ENCODE measurements around the gene LAGE3.

LAGE3 gene, protein sequence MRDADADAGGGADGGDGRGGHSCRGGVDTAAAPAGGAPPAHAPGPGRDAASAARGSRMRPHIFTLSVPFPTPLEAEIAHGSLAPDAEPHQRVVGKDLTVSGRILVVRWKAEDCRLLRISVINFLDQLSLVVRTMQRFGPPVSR

GRCh38 chrX:154478728-154479622, at the start of gene LAGE3:
Gene LAGE3, minus strand, starts transcription at chrX:154479281. Its CDS starts 366 bp downstream, at chrX:154478915.
- peak; percentile 95 for DNase-seq
- peak within 1 kb of the TSS; percentile 82 for H3K4me3 Mint-ChIP-seq
- peaks cover 3% of the 10 kb centered on the region for H3K36me3 Mint-ChIP-seq (ENCODE audit: low read depth)
- H3K9me3 Mint-ChIP-seq, result no peaks in the 10 kb centered on the region
- H3K27me3 Mint-ChIP-seq, result no peaks in the 10 kb centered on the region
- peak within 1 kb of the TSS; percentile 93 for H3K27ac Mint-ChIP-seq
- peak; percentile 94 for ATAC-seq
- H3K4me1 Mint-ChIP-seq, result peaks cover 24% of the 10 kb centered on the region

DNA sequence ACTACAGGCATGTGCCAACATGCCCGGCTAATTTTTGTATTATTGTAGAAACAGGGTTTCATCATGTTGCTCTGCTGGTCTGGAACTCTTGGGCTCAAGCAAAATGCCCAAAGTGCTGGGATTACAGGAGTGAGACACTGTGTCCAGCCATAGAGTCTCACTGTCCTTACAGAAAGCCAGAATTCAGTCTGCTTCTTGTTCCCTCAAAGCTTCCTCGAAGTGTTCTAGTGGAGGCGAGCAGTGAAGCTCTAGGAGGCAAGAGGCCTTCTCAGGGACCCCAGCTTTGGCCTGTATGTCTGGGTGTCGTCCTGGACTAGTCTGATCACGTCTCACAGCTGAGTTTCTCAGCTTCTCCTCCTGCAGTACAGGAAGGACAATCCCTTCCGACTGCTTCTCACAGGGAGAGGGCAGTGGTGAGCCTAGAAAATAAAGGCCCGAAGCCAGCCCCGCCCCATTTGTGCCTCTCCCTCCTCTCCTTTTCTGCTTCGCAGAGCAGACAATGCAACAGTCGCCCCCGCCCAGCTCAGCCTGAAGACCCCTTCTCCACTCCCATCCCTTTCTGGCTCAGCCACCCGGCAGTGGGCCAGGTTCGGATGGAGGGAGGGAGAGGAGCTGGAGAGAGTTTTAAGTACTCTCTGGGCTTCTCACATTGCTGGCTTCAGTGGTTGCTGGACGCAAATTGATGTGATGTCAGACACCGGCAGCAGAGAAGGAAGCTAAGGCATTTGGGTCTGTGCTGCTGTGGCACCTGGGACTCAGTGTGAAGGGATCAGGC, 48.0 kb upstream of the LAGE3 start:
- DNase-seq (peak; percentile 63), ATAC-seq (peak; percentile 89)
- Mint-ChIP-seq H3K36me3 (ENCODE audit: low read depth) (no peaks in the 10 kb centered on the region), H3K4me3 (no peak overlapping the region), H3K27ac (no peak overlapping the region), H3K9me3 (no peaks in the 10 kb centered on the region), H3K4me1 (peaks cover 18% of the 10 kb centered on the region), H3K27me3 (no peaks in the 10 kb centered on the region)

DNA sequence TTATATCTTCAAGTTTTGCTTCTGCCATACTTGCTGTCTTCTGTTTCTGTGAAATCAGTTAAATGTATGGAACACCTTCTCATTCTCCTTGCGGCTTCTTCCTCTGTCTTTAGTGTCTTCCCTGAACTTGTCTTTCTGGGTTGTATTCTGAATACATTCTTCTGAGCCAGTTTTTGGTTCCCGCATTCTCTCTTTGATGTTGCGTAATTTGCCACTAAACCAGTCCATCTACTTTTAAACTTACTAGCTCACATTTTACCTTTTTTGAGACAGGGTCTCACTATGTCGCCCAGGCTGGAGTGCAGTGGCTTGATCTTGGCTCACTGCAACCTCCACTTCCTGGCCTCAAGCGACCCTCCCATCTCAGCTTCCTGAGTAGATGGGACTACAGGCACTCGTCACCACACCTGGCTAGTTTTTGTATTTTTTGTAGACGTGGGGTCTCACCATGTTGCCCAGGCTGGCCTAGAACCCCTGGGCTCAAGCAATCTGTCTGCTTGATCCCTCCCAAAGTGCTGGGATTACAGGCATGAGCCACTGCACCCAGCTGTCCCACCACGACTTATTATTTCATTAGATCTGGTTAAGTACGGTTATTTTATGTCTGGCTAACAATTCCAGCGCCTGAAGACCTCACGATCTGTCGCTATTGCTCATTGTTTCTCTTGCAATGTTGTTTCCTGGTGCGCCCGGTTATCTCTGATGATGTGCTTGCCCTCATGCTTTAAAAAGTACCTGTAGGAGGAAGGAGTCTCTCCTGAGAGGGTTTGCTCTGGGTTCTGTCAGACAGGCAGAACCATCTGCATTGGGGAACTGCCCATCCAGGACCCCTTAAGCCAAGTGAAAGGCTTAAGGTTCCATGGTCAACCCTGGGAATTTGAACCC, 46.8 kb upstream of the LAGE3 start:
- DNase-seq, result no peak
- Mint-ChIP-seq H3K27ac (no peak overlapping the region), H3K9me3 (no peaks in the 10 kb centered on the region)

DNA sequence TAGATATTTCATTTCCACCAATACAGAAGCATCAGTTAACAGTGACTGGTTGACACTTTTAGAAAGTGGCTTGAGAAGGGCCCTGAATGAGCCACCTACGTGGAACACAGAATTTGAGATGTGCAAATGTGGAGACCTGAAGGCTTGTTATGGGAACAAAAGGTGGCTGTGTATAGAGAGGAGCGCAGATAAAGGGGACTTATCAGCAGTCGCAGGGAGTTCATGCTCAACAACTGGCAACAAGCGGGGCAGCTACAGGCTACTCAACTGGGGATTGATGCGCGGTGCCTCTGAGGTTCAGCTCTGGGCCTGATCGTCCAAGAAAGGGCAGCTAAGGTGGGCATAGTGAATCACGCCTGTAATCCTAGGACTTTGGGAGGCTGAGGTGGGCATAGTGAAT, 40.3 kb upstream of the LAGE3 start:
- no peak overlapping the region for H3K4me3 Mint-ChIP-seq
- H3K27me3 Mint-ChIP-seq, result no peaks in the 10 kb centered on the region
- H3K9me3 Mint-ChIP-seq, result no peaks in the 10 kb centered on the region
- peaks cover 5% of the 10 kb centered on the region for H3K36me3 Mint-ChIP-seq (ENCODE audit: low read depth)
- H3K4me1 Mint-ChIP-seq, result peaks cover 8% of the 10 kb centered on the region
- DNase-seq (no peak), ATAC-seq (no peak)
- H3K27ac Mint-ChIP-seq, result no peak overlapping the region

More for the DNA sequence above, 46.8 kb upstream of the LAGE3 start:
- no peak overlapping the region for H3K4me3 Mint-ChIP-seq
- ATAC-seq, result no peak
- no peaks in the 10 kb centered on the region for H3K36me3 Mint-ChIP-seq (ENCODE audit: low read depth)
- H3K27me3 Mint-ChIP-seq, result no peaks in the 10 kb centered on the region
- peaks cover 18% of the 10 kb centered on the region for H3K4me1 Mint-ChIP-seq

GRCh38 chrX:154517101-154517781, 38.2 kb upstream of the LAGE3 start:
- H3K4me3 Mint-ChIP-seq, result no peak overlapping the region

GRCh38 chrX:154516656-154517100, 37.6 kb upstream of the LAGE3 start:
- Mint-ChIP-seq H3K4me3 (peak overlapping the region; percentile 83), H3K4me1 (peaks cover 20% of the 10 kb centered on the region), H3K27ac (peak overlapping the region; percentile 85), H3K36me3 (ENCODE audit: low read depth) (peaks cover 10% of the 10 kb centered on the region), H3K27me3 (no peaks in the 10 kb centered on the region), H3K9me3 (no peaks in the 10 kb centered on the region)
- DNase-seq (no peak), ATAC-seq (no peak)

More at GRCh38 chrX:154517101-154517781, 38.2 kb upstream of the LAGE3 start:
- Mint-ChIP-seq H3K27ac (no peak overlapping the region), H3K36me3 (ENCODE audit: low read depth) (peaks cover 10% of the 10 kb centered on the region), H3K4me1 (peaks cover 17% of the 10 kb centered on the region), H3K9me3 (no peaks in the 10 kb centered on the region), H3K27me3 (no peaks in the 10 kb centered on the region)
- DNase-seq, result no peak
- no peak for ATAC-seq

GRCh38 chrX:154515966-154516655, 37.0 kb upstream of the LAGE3 start, which contains the start of gene FAM3A:
Gene FAM3A, minus strand, starts transcription at chrX:154516232. Its CDS starts 460 bp downstream, at chrX:154515772.
- ATAC-seq (peak; percentile 91), DNase-seq (peak; percentile 93)
- Mint-ChIP-seq H3K4me1 (peaks cover 25% of the 10 kb centered on the region), H3K4me3 (peak within 1 kb of the TSS; percentile 86), H3K27me3 (no peaks in the 10 kb centered on the region), H3K36me3 (ENCODE audit: low read depth) (peaks cover 10% of the 10 kb centered on the region), H3K9me3 (no peaks in the 10 kb centered on the region), H3K27ac (peak within 1 kb of the TSS; percentile 85)

DNA sequence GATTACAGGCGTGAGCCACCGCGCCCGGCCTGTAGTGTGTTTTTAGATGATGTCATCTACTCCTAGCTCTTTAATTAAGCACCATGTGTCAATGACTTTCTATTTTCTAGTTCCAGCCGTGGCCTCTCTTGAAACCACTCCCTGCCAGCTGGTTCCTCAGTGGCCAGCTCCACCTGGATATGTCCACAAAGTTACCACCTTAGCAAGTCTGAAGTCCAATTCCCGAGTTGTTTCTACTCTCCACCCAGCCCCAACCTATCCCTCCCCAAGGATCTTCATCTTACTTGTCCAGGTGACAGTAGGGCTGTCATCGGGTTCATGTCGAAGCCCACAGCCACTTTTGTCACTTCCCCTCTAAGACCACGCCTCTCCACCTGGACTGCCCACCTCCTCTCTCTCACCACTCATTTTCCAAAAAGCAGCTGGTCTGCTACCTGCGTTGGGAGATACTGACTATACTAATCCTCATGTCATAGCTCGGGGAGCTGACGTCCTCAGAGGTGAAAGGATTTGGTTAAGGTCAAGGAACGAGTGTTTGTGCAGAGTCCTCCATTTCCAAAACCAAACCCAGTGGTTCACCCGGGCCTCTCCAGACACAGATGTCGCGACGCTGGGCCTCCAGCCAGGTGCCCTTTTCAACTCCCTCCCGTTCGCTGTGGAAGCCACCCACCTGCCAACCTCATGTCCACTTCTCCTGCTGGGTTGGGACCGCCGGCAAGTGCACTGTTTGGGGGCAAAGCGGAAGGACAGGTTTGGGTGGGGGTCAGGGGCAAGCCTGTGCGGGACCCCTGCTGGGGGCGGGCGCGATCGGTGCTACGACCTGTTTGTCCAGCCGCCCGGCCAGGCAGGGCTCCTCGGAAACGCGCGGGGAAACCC, 36.2 kb upstream of the LAGE3 start:
- Mint-ChIP-seq H3K4me3 (peak overlapping the region; percentile 86), H3K36me3 (ENCODE audit: low read depth) (peaks cover 13% of the 10 kb centered on the region), H3K27me3 (no peaks in the 10 kb centered on the region), H3K4me1 (peaks cover 29% of the 10 kb centered on the region), H3K9me3 (no peaks in the 10 kb centered on the region), H3K27ac (peak overlapping the region; percentile 85)
- ATAC-seq (no peak), DNase-seq (peak; percentile 15)

GRCh38 chrX:154513716-154514115, 34.6 kb upstream of the LAGE3 start:
- no peak for ATAC-seq
- Mint-ChIP-seq H3K27ac (peak overlapping the region; percentile 84), H3K9me3 (no peaks in the 10 kb centered on the region), H3K27me3 (no peaks in the 10 kb centered on the region), H3K36me3 (ENCODE audit: low read depth) (peaks cover 22% of the 10 kb centered on the region), H3K4me1 (peaks cover 29% of the 10 kb centered on the region), H3K4me3 (peak overlapping the region; percentile 50)
- no peak for DNase-seq

- no peak overlapping the region for H3K27ac Mint-ChIP-seq
- H3K36me3 Mint-ChIP-seq (ENCODE audit: low read depth), result peaks cover 22% of the 10 kb centered on the region
- H3K9me3 Mint-ChIP-seq, result no peaks in the 10 kb centered on the region
- no peak overlapping the region for H3K4me3 Mint-ChIP-seq
- DNase-seq (no peak), ATAC-seq (no peak)
- H3K27me3 Mint-ChIP-seq, result no peaks in the 10 kb centered on the region
- peaks cover 29% of the 10 kb centered on the region for H3K4me1 Mint-ChIP-seq
These were observed 33.9 kb upstream of the LAGE3 start for GRCh38 chrX:154512879-154513553.

- Mint-ChIP-seq H3K9me3 (no peaks in the 10 kb centered on the region), H3K27ac (peak overlapping the region; percentile 78), H3K4me1 (peaks cover 29% of the 10 kb centered on the region), H3K4me3 (peak overlapping the region; percentile 21), H3K27me3 (no peaks in the 10 kb centered on the region), H3K36me3 (ENCODE audit: low read depth) (peaks cover 22% of the 10 kb centered on the region)
- ATAC-seq, result no peak
- no peak for DNase-seq
These were observed 32.7 kb upstream of the LAGE3 start for GRCh38 chrX:154511761-154512160.

- DNase-seq (no peak), ATAC-seq (no peak)
- Mint-ChIP-seq H3K36me3 (ENCODE audit: low read depth) (peaks cover 19% of the 10 kb centered on the region), H3K27ac (no peak overlapping the region), H3K9me3 (no peaks in the 10 kb centered on the region), H3K27me3 (no peaks in the 10 kb centered on the region), H3K4me3 (no peak overlapping the region), H3K4me1 (peaks cover 21% of the 10 kb centered on the region)
These were observed 30.4 kb upstream of the LAGE3 start for GRCh38 chrX:154509455-154509854.
